DND-41 (cell line): ENCODE results near the gene PCDH9.

Experiments
- ATAC-seq: fragments of 200-7000 bp; cut with Tn5 transposase; 3 replicates; pipeline ENCODE4 v1.9.1; 2021; ENCODE audit warnings: low read depth; ENCODE audit not compliant: insufficient read depth
- DNase-seq: peaks from one replicate; pipeline ENCODE4 v3.0.0-alpha.2; 2020
- H2AFZ ChIP-seq: 2 replicates; pipeline ENCODE4 v1.6.0; 2012; ENCODE audit warnings: low read depth, low read length
- H3K27ac ChIP-seq: 2 replicates; pipeline ENCODE4 v1.5.1; 2012; ENCODE audit warnings: low read length, inconsistent platforms
- H3K27me3 ChIP-seq: fragments of 200-600 bp; sonication (generic); 2 replicates; pipeline ENCODE4 v1.6.0; 2012; ENCODE audit warnings: low read length, mild to moderate bottlenecking, inconsistent platforms; ENCODE audit not compliant: insufficient read depth, poor library complexity
- H3K36me3 ChIP-seq: 2 replicates; pipeline ENCODE4 v1.5.1; 2012; ENCODE audit warnings: low read length, inconsistent platforms; ENCODE audit not compliant: insufficient read depth
- H3K4me1 ChIP-seq: 2 replicates; pipeline ENCODE4 v1.5.1; 2012; ENCODE audit warnings: mild to moderate bottlenecking, low read length; ENCODE audit not compliant: insufficient read depth
- H3K4me2 ChIP-seq: 2 replicates; pipeline ENCODE4 v1.6.0; 2012; ENCODE audit warnings: mild to moderate bottlenecking, moderate library complexity, low read length, inconsistent platforms; ENCODE audit not compliant: insufficient read depth
- H3K4me3 ChIP-seq, 2 experiments: fragments of 200-600 bp in 1 of 2; shearing (Covaris generic) in 1 of 2; 2 replicates each; pipeline ENCODE4 v1.5.1; 2012 to 2016; ENCODE audit warnings: inconsistent platforms in 2 of 2, low read length in 2 of 2, mild to moderate bottlenecking in 2 of 2, low read depth in 1 of 2, moderate library complexity in 1 of 2
- H3K79me2 ChIP-seq: 2 replicates; pipeline ENCODE4 v1.6.0; 2012; ENCODE audit warnings: low read length, inconsistent platforms; ENCODE audit not compliant: insufficient read depth
- H3K9ac ChIP-seq: 2 replicates; pipeline ENCODE4 v1.6.0; 2012; ENCODE audit warnings: low read depth, mild to moderate bottlenecking, inconsistent platforms, low read length, moderate library complexity
- H3K9me3 ChIP-seq: 2 replicates; pipeline ENCODE4 v1.5.1; 2012; ENCODE audit warnings: low read length, moderate library complexity, mild to moderate bottlenecking, inconsistent platforms; ENCODE audit not compliant: insufficient read depth, severe bottlenecking
- H4K20me1 ChIP-seq: 2 replicates; pipeline ENCODE4 v1.6.0; 2012; ENCODE audit warnings: low read length; ENCODE audit not compliant: insufficient read depth
- CTCF ChIP-seq: IDR thresholded peaks from 2 replicates; pipeline ENCODE4 v1.5.1; 2012; ENCODE audit warnings: borderline replicate concordance, low read length, moderate library complexity, mild to moderate bottlenecking; ENCODE audit not compliant: poor library complexity, severe bottlenecking; ENCODE audit errors: extremely low read depth
- EZH2 ChIP-seq: IDR thresholded peaks from 3 replicates; pipeline ENCODE4 v1.6.1; 2012; ENCODE audit warnings: borderline replicate concordance, low read depth, mild to moderate bottlenecking, moderate library complexity, low read length, inconsistent platforms; ENCODE audit not compliant: severe bottlenecking

Gene PCDH9

GRCh38 chr13:66994097-66994496, 236.0 kb downstream of the PCDH9 start:
- Histone ChIP-seq H3K4me3 (no peak overlapping the region), H3K9ac (no peak overlapping the region), H3K4me1 (peaks cover 38% of the 10 kb centered on the region), H3K36me3 (no peaks in the 10 kb centered on the region), H3K4me2 (no peak overlapping the region), H3K79me2 (no peaks in the 10 kb centered on the region), H3K27ac (peak overlapping the region; percentile 72), H4K20me1 (no peaks in the 10 kb centered on the region), H3K9me3 (no peaks in the 10 kb centered on the region), H3K27me3 (no peaks in the 10 kb centered on the region), H2AFZ (peak overlapping the region; percentile 51; the same call in 1 of the 2 replicates)
- DNase-seq, result peak; percentile 5
- TF ChIP-seq EZH2, result no peak
- TF ChIP-seq CTCF, result peak; percentile 19
- no peak for ATAC-seq

GRCh38 chr13:66992719-66993118, 237.4 kb downstream of the PCDH9 start:
- Histone ChIP-seq H4K20me1 (no peaks in the 10 kb centered on the region), H3K4me2 (no peak overlapping the region), H3K4me3 (no peak overlapping the region), H2AFZ (no peak overlapping the region), H3K36me3 (no peaks in the 10 kb centered on the region), H3K27me3 (no peaks in the 10 kb centered on the region), H3K27ac (no peak overlapping the region), H3K9ac (no peak overlapping the region), H3K4me1 (peaks cover 38% of the 10 kb centered on the region), H3K9me3 (no peaks in the 10 kb centered on the region), H3K79me2 (no peaks in the 10 kb centered on the region)
- ATAC-seq (no peak), DNase-seq (no peak)
- TF ChIP-seq CTCF (no peak), EZH2 (no peak)

GRCh38 chr13:66992183-66992582, 238.0 kb downstream of the PCDH9 start:
- Histone ChIP-seq H3K9me3 (no peaks in the 10 kb centered on the region), H3K36me3 (no peaks in the 10 kb centered on the region), H3K4me2 (no peak overlapping the region), H3K27ac (no peak overlapping the region), H3K27me3 (no peaks in the 10 kb centered on the region), H3K79me2 (no peaks in the 10 kb centered on the region), H3K9ac (no peak overlapping the region), H3K4me3 (no peak overlapping the region), H3K4me1 (peaks cover 36% of the 10 kb centered on the region), H2AFZ (no peak overlapping the region), H4K20me1 (no peaks in the 10 kb centered on the region)
- DNase-seq, result no peak
- no peak for ATAC-seq
- TF ChIP-seq CTCF (no peak), EZH2 (no peak)

- Histone ChIP-seq H3K27me3 (no peaks in the 10 kb centered on the region), H4K20me1 (no peaks in the 10 kb centered on the region), H3K27ac (no peak overlapping the region), H3K79me2 (no peaks in the 10 kb centered on the region), H2AFZ (no peak overlapping the region; the same call in 1 of the 2 replicates), H3K9ac (no peak overlapping the region), H3K9me3 (no peaks in the 10 kb centered on the region), H3K4me3 (no peak overlapping the region), H3K4me1 (no peaks in the 10 kb centered on the region), H3K36me3 (no peaks in the 10 kb centered on the region), H3K4me2 (no peak overlapping the region)
- TF ChIP-seq CTCF (no peak), EZH2 (no peak)
- DNase-seq, result no peak
- ATAC-seq, result no peak
Measured at GRCh38 chr13:66984241-66984640, 245.9 kb downstream of the PCDH9 start.
